Chondrocyte (in vitro differentiated cells): ENCODE results near the gene SLC13A3. TPM values are rescaled to one million over a fixed set of nuclear protein-coding genes. Genes with fewer than 3 reads are reported as not detected.

ENCODE experiments used
- DNase-seq: peaks from one replicate; pipeline ENCODE4 v3.0.0; 2021; ENCODE audit warnings: mixed read lengths, low spot score
- H3K27ac Mint-ChIP-seq: one replicate; pipeline ENCODE4 v1.8.0; 2021; ENCODE audit warnings: mild to moderate bottlenecking, moderate library complexity, mixed read lengths; ENCODE audit not compliant: unreplicated experiment
- H3K27me3 Mint-ChIP-seq: 2 replicates; pipeline ENCODE4 v1.8.0; 2021; ENCODE audit warnings: low read depth, mixed read lengths
- H3K36me3 Mint-ChIP-seq: 2 replicates; pipeline ENCODE4 v1.8.0; 2021; ENCODE audit warnings: low read depth, mixed read lengths
- H3K4me1 Mint-ChIP-seq: 2 replicates; pipeline ENCODE4 v1.8.0; 2021; ENCODE audit warnings: low read depth, mild to moderate bottlenecking, mixed read lengths
- H3K4me3 Mint-ChIP-seq: one replicate; pipeline ENCODE4 v1.8.0; 2021; ENCODE audit warnings: mild to moderate bottlenecking, moderate library complexity, mixed read lengths; ENCODE audit not compliant: unreplicated experiment
- H3K9me3 Mint-ChIP-seq: 2 replicates; pipeline ENCODE4 v1.8.0; 2021; ENCODE audit warnings: low read depth, mixed read lengths
- CTCF ChIP-seq: fragments of 200-600 bp; sonication (generic); IDR thresholded peaks from 2 replicates; pipeline ENCODE4 v1.5.0; 2021; ENCODE audit warnings: antibody characterized with exemption, mild to moderate bottlenecking, moderate library complexity
- total RNA-seq: library from RNA; stranded (reverse); gene quantifications from 3 replicates; pipeline ENCODE4 v1.2.1, GENCODE V29; 2021

Gene SLC13A3
- total RNA-seq, 1 donor from 2014 or later: 2.5 TPM

GRCh38 chr20:46563860-46564221, 87.4 kb downstream of the SLC13A3 start:
- no peak for DNase-seq
- TF ChIP-seq CTCF: no peak
- Mint-ChIP-seq H3K36me3 (no peaks in the 10 kb centered on the region), H3K27me3 (no peaks in the 10 kb centered on the region), H3K4me3 (no peak overlapping the region), H3K27ac (no peak overlapping the region), H3K9me3 (no peaks in the 10 kb centered on the region), H3K4me1 (peaks cover 7% of the 10 kb centered on the region)

DNA sequence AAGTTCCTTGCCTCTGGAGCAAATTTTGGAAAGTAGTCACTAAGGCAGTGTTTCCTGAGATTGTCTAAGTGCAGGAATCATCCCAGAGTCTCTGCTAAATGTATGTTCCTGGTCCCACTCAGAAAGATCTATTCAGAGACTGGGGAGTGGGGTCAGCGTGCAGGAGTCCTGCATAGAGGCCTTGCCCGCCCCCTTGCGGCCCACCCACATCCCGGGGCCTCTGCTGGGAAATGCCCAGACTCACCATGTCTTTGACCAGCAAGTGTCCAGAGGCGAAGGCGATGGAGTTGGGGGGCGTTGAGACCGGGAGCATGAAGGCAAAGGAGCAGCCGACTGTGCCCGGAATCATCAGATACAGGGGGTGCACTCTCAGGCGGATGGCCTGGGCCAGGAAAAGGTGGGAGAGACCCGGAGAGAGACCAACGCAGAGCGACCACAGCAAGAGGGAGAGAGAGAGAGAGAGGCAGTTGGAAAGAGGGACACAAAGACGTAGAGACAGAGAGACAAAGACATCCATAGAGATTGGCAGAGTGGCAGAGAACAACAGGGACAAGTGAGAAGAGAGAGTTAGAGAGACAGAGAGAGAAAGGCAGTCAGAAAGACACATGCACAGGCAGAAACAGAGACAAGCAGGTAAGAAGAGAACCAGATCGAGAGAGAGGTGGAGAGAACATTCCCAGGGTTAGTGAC, 87.9 kb downstream of the SLC13A3 start:
- H3K36me3 Mint-ChIP-seq: no peaks in the 10 kb centered on the region
- no peak for DNase-seq
- no peaks in the 10 kb centered on the region for H3K27me3 Mint-ChIP-seq

GRCh38 chr20:46562373-46563169, 88.7 kb downstream of the SLC13A3 start:
- TF ChIP-seq CTCF: peak; percentile 91
- Mint-ChIP-seq H3K27ac (no peak overlapping the region), H3K4me3 (no peak overlapping the region), H3K9me3 (no peaks in the 10 kb centered on the region), H3K27me3 (no peaks in the 10 kb centered on the region), H3K4me1 (peaks cover 11% of the 10 kb centered on the region), H3K36me3 (no peaks in the 10 kb centered on the region)
- DNase-seq: no peak

More for the DNA sequence above, 87.9 kb downstream of the SLC13A3 start:
- Mint-ChIP-seq H3K4me1 (peaks cover 7% of the 10 kb centered on the region), H3K27ac (no peak overlapping the region), H3K9me3 (no peaks in the 10 kb centered on the region), H3K4me3 (no peak overlapping the region)
- TF ChIP-seq CTCF: no peak

DNA sequence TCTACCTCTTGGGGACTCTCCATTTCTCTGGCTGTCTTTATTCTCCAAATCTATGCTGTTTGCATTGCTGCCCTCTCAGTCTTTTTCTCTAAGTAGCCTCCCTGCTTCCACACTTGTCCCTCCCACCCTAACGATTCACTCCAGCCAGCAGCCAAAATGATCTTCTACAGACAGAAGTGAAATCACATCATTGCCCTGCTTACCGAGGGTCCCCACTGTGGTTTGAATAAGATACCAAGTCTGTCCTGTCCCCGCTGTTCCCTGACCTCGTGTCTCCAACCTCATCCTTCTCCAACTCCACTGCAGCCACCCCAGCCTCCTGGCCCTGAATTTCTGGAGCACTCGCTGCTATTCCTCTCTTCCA, 89.3 kb downstream of the SLC13A3 start:
- Mint-ChIP-seq H3K36me3 (no peaks in the 10 kb centered on the region), H3K27me3 (no peaks in the 10 kb centered on the region), H3K27ac (no peak overlapping the region), H3K9me3 (no peaks in the 10 kb centered on the region), H3K4me3 (no peak overlapping the region), H3K4me1 (peaks cover 11% of the 10 kb centered on the region)
- TF ChIP-seq CTCF: no peak
- no peak for DNase-seq

DNA sequence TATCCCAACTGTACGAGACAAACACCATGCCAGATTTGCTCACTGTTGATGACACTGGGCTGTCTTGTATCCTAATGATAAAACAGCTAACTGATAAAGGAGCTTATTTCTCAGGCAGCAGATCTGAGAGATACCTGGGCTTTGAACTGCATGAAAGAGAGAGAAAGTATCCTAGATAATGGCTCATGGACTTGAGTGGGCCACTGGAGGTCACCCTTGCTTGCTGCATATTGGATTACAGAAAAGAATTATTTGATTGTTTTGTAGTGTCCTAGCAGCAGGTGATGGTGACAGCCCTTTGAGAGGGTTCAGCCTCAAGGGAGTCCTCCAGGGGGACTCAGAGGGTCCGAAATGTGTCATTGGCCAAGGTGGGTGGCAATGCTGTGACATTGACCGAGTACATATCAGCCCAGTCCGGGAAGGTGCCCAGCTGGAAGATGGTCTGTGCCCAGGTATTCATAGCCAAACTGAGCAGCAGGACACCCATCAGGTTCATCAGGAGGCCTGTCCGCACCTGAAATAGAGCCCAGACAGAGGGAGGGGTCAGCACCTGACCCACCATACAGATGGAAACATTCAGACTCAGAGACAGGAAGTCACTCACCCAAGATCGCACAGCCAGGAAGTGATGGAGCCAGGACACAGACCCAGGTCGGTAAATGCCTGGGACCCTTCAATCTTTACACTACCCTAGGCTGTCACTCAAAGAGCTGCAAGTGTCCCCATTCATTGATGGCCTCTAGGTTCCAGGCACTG, 91.4 kb downstream of the SLC13A3 start:
- Mint-ChIP-seq H3K4me1 (peaks cover 11% of the 10 kb centered on the region), H3K4me3 (no peak overlapping the region), H3K9me3 (no peaks in the 10 kb centered on the region), H3K27me3 (no peaks in the 10 kb centered on the region), H3K27ac (no peak overlapping the region), H3K36me3 (no peaks in the 10 kb centered on the region)
- DNase-seq: no peak
- peak; percentile 39 for TF ChIP-seq CTCF
